GM21619 (cell line): ENCODE results near the gene THSD4.
"Not testable (repeated sequence)": the region's sequence is repeated elsewhere in the genome, so short reads cannot be mapped to it uniquely, and the experiment has no call there.

Source experiments
- ATAC-seq: cut with Tn5 transposase; IDR thresholded peaks from one replicate; pipeline ENCODE4 v1.9.1; 2021; ENCODE audit not compliant: unreplicated experiment

The THSD4 gene

DNA sequence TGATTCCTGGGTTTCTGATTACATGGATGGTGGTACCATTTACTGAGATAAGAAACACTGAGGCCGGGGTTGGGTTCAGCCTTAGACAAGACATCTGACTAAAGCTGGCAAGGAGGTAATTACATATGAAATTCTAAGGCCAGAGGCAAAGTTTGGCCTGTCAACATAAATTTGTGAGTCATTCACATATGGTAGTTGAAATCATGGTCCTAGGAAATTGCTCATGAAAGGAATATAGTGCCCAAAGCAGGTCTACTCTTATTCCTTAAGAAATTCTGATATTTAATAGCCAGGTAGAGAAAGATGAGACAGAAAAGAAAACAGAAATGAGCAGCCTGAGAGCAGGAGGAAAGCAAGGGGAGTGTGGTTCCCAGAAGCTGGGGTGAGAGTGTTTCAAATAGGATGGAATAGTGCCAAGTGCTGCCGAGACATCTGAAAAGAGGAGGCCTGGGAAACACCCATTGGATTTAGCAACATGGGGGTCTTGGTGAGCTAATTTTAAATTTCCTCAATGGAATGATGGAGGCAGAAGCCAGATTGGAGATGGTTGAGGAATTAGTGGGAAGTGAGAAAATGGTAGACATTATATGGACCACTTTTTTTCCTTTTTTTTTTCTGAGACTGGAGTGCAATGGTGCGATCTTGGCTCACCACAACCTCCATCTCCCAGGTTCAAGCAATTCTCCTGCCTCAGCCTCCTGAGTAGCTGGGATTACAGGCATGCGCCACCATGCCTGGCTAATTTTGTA lies 610.1 kb downstream of the THSD4 start:
- not testable (repeated sequence) for ATAC-seq

DNA sequence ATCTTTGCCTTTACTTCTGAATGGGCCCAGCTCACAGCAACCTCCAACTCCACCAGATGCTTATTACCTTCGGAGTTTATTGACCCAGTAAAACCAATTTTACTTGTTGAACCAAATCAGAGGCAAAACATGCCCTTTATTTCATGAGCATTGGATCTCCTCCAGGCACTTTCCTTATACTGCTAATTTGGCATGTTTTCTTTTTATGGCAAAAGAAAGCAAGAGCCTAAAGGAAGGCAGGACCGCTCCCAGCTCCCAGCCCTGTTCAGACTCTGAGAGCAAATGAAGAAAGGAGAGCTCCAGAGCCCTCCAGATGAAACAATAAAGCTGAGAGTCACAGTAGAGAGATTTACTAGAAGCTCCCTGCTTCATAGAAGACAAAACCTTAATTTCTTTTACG lies 613.6 kb downstream of the THSD4 start:
- no peak for ATAC-seq

GRCh38 chr15:71729319-71729718 lies 614.0 kb downstream of the THSD4 start:
- ATAC-seq, result no peak

DNA sequence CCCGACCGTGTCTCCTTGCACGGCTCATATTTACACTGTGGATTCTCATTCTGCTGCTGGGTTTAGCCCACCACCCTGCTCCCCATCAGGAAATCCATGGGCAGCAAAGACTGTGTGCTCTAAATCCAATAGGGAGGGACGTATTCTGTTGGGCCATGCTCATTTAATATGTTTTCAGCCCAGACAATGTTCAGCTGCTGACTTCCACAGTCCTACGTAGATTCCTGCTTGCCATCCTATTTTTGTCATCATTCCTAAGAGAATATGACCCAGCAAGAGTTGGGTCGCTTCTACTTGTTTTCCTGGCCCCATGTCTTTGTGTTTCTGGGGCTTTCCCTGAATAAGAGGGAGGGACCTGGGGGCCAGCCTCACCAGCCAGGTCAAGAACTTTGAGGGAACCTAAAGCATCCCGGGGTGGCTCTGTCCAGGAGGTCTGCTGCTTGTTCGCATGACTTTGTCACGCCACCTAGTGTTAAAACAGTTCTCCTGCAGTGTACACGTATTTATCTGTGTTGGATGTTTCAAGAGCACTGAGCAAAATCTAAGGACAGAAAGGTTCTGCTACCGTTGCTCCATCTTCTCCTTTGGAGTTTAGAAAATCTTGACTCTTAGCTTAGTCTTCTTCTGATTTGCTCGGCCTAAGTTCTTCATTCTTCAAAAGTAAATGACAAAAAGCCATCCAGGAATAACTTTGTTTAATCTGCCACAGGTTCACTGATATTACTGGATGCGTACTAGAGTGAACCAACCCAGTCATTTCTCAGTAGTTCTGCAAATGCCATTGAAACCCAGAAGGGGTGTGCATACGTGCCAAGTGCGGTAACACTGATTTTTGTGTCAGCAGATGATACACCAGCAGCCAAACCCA lies 615.2 kb downstream of the THSD4 start:
- peak; percentile 65 for ATAC-seq

DNA sequence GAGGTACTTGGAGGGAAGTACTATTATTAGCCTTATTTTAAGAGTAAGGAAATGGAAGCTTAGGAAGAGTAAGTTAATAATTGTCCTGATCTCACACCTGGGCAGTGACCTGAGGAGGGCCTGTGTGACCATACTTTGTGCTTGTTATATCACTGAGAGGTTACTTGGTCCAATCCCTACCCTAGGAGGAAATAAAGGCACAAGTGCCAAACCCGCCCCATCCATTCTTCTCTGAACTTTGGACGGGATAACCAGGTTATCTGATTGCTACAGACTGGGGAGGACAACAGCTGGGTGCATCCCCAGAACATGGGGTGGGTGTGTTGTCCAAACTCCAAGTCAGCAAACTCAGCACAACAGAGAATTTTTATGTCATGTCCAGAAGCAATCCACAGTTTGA lies 617.4 kb downstream of the THSD4 start:
- ATAC-seq, result no peak

GRCh38 chr15:71733122-71733521 lies 617.9 kb downstream of the THSD4 start:
- no peak for ATAC-seq

- ATAC-seq, result no peak
These were observed 619.6 kb downstream of the THSD4 start for GRCh38 chr15:71734709-71735384.

DNA sequence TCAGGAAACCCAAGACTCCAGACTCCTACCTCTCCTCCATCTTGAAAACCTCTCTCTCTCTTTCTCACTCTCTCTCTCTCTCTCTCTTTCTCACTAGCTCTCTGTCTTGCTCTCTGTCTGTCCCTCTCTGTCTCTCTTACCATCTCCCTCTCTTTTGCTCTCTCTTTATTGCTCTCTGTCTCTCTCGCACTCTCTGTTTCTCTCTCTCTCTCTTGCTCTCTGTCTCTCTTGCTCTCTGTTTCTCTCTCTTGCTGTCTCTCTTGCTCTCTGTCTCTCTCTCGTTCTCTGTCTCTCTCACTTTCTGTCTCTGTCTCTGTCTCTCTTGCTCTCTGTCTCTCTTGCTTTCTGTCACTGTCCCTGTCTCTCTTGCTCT lies 620.1 kb downstream of the THSD4 start:
- ATAC-seq, result no peak

DNA sequence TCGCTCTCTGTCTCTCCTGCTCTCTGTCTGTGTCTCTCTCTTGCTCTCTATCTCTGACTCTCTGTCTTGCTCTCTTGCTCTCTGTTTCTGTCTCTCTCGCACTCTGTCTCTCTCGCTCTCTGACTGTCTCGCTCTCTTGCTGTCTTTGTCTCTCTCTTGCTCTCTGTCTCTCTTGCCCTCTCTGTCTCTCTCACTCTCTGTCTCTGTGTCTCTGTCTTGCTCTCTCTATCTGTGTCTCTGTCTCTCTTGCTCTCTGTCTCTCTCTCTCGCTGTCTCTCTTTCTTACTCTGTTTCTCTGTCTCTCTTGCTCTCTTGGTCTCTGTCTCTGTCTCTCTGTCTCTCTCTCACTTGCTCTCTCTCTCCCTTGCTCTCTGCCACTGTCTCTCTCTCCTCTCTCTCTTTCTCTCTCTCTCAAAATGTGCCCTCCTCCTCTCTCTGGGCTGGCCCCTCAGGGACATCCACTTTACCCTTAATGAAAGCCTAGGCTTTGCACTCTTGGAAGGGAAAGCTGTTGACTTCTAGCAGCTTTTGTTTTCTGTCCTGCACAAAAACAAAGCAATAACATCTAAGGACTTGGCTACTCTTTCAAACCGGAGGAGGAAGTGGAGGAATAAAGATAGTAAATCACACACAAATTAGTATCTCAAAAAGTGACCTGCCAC lies 621.1 kb downstream of the THSD4 start:
- ATAC-seq, result no peak

- no peak for ATAC-seq
These were observed 622.5 kb downstream of the THSD4 start for GRCh38 chr15:71737761-71738160.

- ATAC-seq, result no peak
These were observed 624.1 kb downstream of the THSD4 start for GRCh38 chr15:71739355-71739754.

DNA sequence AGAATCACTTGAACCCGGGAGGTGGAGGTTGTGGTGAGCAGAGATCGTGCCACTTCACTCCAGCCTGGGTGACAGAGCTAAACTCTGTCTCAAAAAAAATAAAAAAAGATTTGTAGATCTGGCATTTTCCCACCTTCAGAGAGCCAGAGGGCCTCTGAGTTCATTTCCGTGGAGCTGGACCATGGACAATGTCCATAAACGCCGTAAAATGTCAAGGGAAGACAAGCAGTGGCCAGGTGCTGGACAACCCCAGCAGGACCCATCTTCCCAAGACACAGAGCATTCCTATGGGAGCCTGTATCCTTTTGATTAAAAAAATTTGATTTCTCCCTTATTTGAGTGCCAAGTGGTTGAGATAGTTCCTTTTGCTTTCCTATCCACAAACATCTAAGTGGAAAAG lies 627.7 kb downstream of the THSD4 start:
- no peak for ATAC-seq

- no peak for ATAC-seq
These were observed 628.7 kb downstream of the THSD4 start for GRCh38 chr15:71743861-71744382.

DNA sequence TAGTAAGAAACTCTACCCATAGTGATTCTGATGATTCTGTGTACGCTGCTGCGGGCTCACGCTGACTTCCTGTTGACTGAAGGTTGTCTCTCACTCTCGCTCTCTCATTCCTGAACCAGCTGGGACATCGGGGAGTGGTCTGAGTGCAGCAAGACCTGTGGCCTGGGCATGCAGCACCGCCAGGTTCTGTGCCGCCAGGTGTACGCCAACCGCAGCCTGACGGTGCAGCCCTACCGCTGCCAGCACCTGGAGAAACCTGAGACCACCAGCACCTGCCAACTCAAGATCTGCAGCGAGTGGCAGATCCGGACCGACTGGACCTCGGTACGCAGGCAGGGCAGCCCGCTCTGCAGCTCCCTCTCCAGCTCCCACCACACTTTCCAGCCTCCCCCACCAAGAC lies 631.4 kb downstream of the THSD4 start:
- no peak for ATAC-seq

DNA sequence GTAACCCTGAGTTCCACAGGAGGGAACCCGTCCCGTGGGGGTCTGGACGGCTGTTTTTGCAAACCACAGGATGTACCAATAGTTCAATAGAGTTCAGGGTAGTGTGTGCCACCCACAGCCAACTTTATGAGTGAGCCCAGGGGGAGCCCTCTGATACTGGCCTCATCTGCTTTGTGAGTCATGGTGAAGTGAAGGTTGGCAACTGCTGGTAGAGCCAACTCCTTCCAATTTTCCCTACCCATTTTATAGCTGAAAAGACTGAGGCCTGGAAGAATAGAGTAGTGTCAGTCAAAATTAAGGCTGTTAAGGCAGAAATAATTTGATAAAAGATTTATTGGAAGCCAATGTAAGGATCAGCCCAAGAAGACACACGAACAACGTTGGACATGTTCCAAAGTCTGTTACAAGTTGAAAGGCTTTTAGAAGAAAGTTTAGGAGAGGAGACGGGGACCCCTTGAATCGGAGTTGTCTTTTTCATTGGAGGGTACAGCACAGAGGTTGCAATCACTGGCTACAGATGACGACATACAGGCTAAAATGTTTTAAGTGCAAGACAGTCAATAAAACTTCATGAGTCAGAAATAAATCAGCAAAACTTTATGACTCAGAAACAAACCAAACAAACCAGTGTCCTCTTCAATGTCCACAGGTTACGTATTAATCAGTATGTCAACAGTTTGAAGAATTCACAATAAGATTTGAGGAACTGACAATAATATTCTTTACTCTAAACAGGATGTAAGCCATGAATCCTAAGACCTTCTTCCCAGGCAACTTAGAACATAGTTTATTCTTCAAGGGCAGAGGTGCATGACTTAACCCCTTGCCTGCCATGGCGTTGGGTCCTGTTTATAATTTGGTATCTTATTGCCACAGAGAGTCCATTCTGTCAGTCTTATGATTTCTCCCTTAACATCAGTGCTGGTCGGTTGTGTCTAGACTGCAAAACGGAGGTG lies 632.1 kb downstream of the THSD4 start:
- no peak for ATAC-seq

DNA sequence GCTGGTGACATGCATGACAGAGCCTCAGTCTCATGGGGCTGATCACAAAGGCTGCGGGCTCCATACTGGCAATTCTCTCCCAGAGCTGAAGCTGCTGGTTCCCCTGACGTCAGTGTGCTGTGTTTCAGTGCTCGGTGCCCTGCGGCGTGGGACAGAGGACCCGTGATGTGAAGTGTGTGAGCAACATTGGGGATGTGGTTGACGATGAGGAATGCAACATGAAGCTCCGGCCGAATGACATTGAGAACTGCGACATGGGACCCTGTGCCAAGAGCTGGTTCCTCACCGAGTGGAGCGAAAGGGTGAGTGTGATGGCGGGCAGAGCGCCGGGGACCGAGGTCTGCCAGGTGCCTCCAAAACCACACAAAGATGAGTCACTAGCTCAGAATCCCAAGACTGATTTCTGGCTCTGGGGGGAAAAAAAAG lies 633.0 kb downstream of the THSD4 start:
- ATAC-seq, result no peak

GRCh38 chr15:71749500-71749899 lies 634.2 kb downstream of the THSD4 start:
- ATAC-seq, result no peak

- ATAC-seq, result no peak
These were observed 636.9 kb downstream of the THSD4 start for GRCh38 chr15:71752128-71752527.

DNA sequence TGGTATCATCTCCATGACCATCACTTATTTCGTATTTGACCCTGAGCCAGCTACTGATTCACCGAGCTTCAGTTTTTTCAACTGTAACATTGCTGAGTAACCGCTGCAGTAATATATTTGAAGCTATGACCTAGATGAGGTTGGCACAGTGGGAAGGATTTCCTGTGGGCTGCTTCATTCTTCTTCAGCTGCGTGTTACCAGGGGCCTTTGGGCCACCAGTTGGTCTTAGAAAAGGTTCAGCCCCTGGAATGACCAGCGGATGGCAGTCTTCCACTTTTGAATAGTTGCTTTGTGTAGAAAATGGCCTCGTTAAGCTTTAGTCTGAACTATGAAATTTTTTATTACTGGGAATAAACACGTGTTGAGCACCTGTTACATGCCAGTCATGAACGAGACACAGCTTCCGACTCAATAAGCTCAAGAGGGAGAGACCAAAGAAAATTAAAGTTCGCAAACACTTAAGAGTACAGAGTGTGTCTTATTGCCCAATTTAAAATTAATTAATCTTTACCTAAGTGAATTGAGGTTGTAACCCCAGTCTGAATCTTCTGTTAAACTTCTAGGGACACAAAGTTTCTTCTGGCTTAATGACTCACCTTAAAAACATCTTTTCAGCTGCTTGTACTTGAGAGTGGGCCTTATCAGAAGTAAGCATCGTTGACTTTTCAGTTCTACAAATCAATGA lies 637.5 kb downstream of the THSD4 start:
- ATAC-seq, result no peak
